Esophagus squamous epithelium (tissue), 5 donors: ENCODE results near the gene TRPV3. TPM values are rescaled to one million over a fixed set of nuclear protein-coding genes. Genes with fewer than 3 reads are reported as not detected.
"Not testable (repeated sequence)": the region's sequence is repeated elsewhere in the genome, so short reads cannot be mapped to it uniquely, and the experiment has no call there.

Source experiments
- DNase-seq: peaks from one replicate; lab custom pipeline; 2025; lab: John Stamatoyannopoulos, UW
- H3K27ac ChIP-seq, 4 donors: fragments of 200-600 bp; sonication (generic); one replicate each; pipeline ENCODE4 v1.5.1; 2016 to 2019; ENCODE audit warnings: mild to moderate bottlenecking in 1 of 4
- H3K27me3 ChIP-seq, 4 donors: fragments of 200-600 bp; sonication (generic); 1 replicate in 3 of 4; 2 replicates in 1 of 4; pipeline versions ENCODE4 v1.5.1 to v1.6.0; 2017 to 2021; ENCODE audit warnings: antibody characterized with exemption in 1 of 4
- H3K36me3 ChIP-seq, 3 donors: fragments of 200-600 bp; sonication (generic); one replicate each; pipeline ENCODE4 v1.5.1; 2016 to 2019
- H3K4me1 ChIP-seq, 3 donors: fragments of 200-600 bp; sonication (generic); one replicate each; pipeline ENCODE4 v1.5.1; 2017 to 2019
- H3K4me3 ChIP-seq, 4 donors: fragments of 200-600 bp; sonication (generic); 1 replicate in 3 of 4; 2 replicates in 1 of 4; pipeline ENCODE4 v1.5.1; 2016 to 2019; ENCODE audit warnings: mild to moderate bottlenecking in 2 of 4, moderate library complexity in 1 of 4
- H3K9me3 ChIP-seq, 3 donors: fragments of 200-600 bp; sonication (generic); one replicate each; pipeline ENCODE4 v1.5.1; 2016 to 2019
- POLR2A ChIP-seq, 4 donors: fragments of 450-650 bp; IDR thresholded peaks; one replicate each; pipeline ENCODE4 v1.6.1; 2017; ENCODE audit warnings: antibody characterized with exemption in 4 of 4, mild to moderate bottlenecking in 4 of 4, moderate library complexity in 3 of 4
- WGBS, 2 donors: methylation state at CpG; one replicate each; pipeline ENCODE4 v1.1.5; 2018; 5-methylcytosine and 5-hydroxymethylcytosine counted together
- intact Hi-C: fragments of 100-400 bp; cut with DNase I; formaldehyde crosslinking; loops from one replicate; pipeline ENCODE4 v1.15.0; 2022
- total RNA-seq, 4 donors: library from RNA; depleted of rRNA; stranded (reverse); fragments of >200 nt; gene quantifications; one replicate each; pipeline ENCODE4 v1.1.0, GENCODE V29; 2016
- TF ChIP-seq, protein P1 (sequence below), 6 experiments: fragments of 450-650 bp in 4 of 6; fragments of 200-600 bp in 2 of 6; sonication (generic) in 2 of 6; IDR thresholded peaks; one replicate each; pipeline ENCODE4 v1.5.1; 2016 to 2019; ENCODE audit warnings: antibody characterized with exemption in 6 of 6, mild to moderate bottlenecking in 4 of 6, moderate library complexity in 4 of 6
- donor health status: DM: yes; HTN: yes; CAD: no.

Gene TRPV3
- total RNA-seq, 4 donors from 2014 or later: 0.76 to 1.8 (median 0.99) TPM; not detected in 1

DNA sequence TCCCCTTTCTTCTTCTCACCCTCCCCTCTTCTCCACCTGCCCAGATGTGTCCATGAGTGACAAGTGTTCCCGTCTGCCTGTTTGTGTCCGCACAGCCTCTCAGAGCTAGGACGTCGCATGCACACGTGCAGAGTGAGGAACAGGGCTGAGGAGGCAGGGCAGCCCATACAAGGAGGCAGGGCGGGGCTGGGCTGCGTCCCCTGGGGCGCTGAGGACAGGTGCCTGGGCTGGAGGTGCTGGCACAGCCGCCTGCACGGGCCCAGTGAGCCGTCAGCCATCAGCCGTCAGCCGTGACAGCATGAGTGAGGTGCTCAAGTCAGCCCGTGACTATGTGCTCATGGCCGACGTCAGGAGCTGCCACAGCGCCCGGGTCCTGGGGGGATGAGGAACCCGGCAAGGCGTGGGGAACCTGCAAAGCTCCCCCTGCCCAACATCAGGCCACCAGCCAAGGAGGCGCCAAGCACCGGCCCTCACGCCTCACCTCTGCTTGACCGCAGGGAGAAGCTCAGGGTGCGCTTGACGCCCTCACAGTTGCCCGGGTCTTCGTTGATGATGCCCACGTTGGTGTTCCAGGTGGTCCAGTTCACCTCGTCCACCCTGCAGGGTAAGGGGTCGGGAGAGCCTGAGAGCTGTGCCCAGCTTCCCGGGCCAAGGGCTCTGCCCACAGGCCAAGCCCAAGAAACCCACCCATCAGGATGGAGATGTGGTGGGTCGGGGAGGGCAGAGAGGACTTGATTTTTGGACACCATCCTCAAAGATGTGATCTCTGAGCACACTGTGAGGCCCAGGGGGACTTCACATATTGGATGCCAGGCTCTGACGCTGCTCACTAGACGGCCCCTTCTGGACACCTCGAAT, 13.7 kb upstream of the TRPV3 start:
- intact Hi-C loops: no loop called here

DNA sequence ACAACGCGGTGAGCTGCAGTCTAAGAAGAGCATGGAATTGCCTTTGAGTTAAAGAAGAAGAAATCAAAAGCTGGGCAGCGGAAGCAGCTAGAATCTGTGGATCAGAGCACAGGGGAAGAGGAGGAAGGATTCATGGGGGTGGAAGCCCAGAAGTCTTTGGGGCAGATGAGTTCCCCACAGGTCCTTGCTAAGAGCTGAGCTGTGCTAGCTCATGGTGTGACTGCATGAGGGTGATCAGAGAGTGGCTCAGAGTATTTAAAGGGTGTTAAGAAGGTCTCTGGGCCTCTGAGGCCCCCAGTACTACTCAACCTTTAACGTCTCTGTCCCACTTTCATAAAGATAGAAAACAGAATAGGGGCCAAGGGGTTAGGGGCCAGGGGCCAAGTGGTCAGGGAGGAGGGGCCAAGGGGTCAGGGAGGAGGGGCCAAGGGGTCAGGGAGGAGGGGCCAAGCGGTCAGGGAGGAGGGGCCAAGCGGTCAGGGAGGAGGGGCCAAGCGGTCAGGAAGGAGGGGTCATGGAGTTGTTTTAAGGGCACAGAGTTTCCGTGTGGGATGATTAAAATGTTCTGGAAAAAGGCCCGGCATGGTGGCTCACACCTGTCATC, 12.0 kb upstream of the TRPV3 start:
- intact Hi-C loops: no loop called here
- no peaks in the 10 kb centered on the region for H3K27me3 ChIP-seq
- peaks cover 0 to 59% (median 10%) of the 10 kb centered on the region in 3 donors for H3K36me3 ChIP-seq
- no peaks in the 10 kb centered on the region for H3K9me3 ChIP-seq
- H3K4me3 ChIP-seq: no peak overlapping the region
- H3K27ac ChIP-seq: no peak overlapping the region
- TF ChIP-seq, protein P1, sequence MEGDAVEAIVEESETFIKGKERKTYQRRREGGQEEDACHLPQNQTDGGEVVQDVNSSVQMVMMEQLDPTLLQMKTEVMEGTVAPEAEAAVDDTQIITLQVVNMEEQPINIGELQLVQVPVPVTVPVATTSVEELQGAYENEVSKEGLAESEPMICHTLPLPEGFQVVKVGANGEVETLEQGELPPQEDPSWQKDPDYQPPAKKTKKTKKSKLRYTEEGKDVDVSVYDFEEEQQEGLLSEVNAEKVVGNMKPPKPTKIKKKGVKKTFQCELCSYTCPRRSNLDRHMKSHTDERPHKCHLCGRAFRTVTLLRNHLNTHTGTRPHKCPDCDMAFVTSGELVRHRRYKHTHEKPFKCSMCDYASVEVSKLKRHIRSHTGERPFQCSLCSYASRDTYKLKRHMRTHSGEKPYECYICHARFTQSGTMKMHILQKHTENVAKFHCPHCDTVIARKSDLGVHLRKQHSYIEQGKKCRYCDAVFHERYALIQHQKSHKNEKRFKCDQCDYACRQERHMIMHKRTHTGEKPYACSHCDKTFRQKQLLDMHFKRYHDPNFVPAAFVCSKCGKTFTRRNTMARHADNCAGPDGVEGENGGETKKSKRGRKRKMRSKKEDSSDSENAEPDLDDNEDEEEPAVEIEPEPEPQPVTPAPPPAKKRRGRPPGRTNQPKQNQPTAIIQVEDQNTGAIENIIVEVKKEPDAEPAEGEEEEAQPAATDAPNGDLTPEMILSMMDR (IDR thresholded peaks at IDR 0.05): no peak
- TF ChIP-seq POLR2A (IDR thresholded peaks at IDR 0.05): no peak
- DNase-seq: no peak
- no peaks in the 10 kb centered on the region for H3K4me1 ChIP-seq
- 89 to 91% methylated on average over 9 of the region's 9 CpGs for WGBS, 2 donors

More for the DNA sequence above, 13.7 kb upstream of the TRPV3 start:
- no peak overlapping the region for H3K27ac ChIP-seq
- no peak overlapping the region for H3K4me3 ChIP-seq
- H3K27me3 ChIP-seq: no peaks in the 10 kb centered on the region
- 88% methylated on average over 18 of the region's 36 CpGs; no CpG with 5 or more reads in 1 of the 2 donors for WGBS, 2 donors
- no peak for DNase-seq
- H3K36me3 ChIP-seq: peaks cover 0 to 50% (median 10%) of the 10 kb centered on the region in 3 donors
- no peak for TF ChIP-seq POLR2A (IDR thresholded peaks at IDR 0.05)
- TF ChIP-seq, protein P1 (IDR thresholded peaks at IDR 0.05): no peak
- H3K4me1 ChIP-seq: no peaks in the 10 kb centered on the region
- no peaks in the 10 kb centered on the region for H3K9me3 ChIP-seq

DNA sequence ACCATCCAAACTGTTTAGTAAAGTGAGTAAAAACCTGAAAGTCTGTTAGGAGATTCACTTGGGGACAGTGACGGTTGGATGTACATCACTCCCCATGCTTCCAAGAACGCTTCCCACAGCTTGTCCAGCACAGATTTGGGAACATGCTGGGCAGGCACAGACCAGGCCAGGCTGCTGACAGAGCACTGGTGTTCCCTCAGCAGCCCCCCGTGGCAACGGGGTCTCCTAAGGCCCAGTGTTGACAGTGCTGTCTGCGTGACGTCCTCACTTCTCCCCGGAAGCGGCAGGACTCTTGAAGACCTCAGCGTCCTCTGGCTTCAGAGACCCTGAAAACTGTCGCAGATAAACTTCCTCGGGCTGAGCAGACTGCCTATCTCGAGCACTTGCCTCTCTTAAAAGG, 8.9 kb upstream of the TRPV3 start:
- no peaks in the 10 kb centered on the region for H3K9me3 ChIP-seq
- H3K36me3 ChIP-seq: peaks cover 0 to 41% (median 9%) of the 10 kb centered on the region in 3 donors
- TF ChIP-seq, protein P1 (IDR thresholded peaks at IDR 0.05): no peak
- TF ChIP-seq POLR2A (IDR thresholded peaks at IDR 0.05): no peak
- H3K27me3 ChIP-seq: no peaks in the 10 kb centered on the region
- H3K4me3 ChIP-seq: no peak overlapping the region
- no peak overlapping the region for H3K27ac ChIP-seq
- no peak for DNase-seq
- 89 to 90% methylated on average over 7 to 9 of the region's 12 CpGs for WGBS, 2 donors
- H3K4me1 ChIP-seq: peaks cover 0 to 9% (median 6%) of the 10 kb centered on the region in 3 donors
- intact Hi-C loops: no loop called here

DNA sequence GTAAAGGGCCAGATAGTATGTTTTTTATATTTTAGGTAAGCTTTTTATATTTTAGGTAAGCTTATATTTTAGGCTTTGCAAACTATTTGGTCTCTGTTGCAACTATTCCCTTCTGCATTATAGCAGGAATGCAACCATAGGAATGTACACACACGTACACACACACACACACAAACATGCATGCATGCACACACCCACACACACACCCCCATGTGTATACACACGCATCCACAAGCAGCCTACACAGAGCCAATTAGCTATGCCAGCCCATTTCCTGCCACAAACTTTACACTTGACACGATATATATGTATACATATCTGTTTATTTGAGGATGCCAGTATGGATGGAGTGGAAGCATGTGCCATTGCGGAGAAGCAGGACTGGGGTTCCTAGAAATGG, 7.5 kb upstream of the TRPV3 start:
- Histone ChIP-seq H3K27me3 (no peaks in the 10 kb centered on the region), H3K9me3 (no peaks in the 10 kb centered on the region), H3K4me3 (no peak overlapping the region), H3K27ac (no peak overlapping the region), H3K36me3 (peaks cover 0 to 32% (median 0%) of the 10 kb centered on the region in 3 donors), H3K4me1 (peaks cover 0 to 9% (median 6%) of the 10 kb centered on the region in 3 donors)
- intact Hi-C loops: no loop called here
- TF ChIP-seq POLR2A (IDR thresholded peaks at IDR 0.05): no peak
- TF ChIP-seq, protein P1 (IDR thresholded peaks at IDR 0.05): no peak
- 77 to 80% methylated on average over 4 of the region's 4 CpGs for WGBS, 2 donors
- no peak for DNase-seq

DNA sequence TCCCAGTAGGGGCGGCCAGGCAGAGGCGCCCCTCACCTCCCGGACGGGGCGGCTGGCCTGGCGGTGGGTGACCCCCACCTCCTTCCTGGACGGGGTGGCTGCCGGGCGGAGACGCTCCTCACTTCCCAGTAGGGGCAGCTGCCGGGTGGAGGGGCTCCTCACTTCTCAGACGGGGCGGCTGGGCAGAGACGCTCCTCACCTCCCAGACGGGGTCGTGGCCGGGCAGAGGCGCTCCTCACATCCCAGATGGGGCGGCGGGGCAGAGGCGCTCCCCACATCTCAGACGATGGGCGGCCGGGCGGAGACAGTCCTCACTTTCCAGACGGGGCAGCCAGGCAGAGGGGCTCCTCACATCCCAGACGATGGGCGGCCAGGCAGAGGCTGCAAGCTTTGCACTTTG, 6.6 kb upstream of the TRPV3 start:
- H3K27me3 ChIP-seq, DNase-seq, intact Hi-C loops, H3K27ac ChIP-seq, H3K9me3 ChIP-seq, H3K4me3 ChIP-seq: not testable (repeated sequence)
- Histone ChIP-seq H3K4me1 (peaks cover 0 to 11% (median 8%) of the 10 kb centered on the region in 3 donors), H3K36me3 (peaks cover 0 to 25% (median 0%) of the 10 kb centered on the region in 3 donors)
- no CpG with 5 or more reads among the region's 28 CpGs for WGBS, 2 donors
